HepG2 (cell line): ENCODE data around the gene AK9. TPM values are rescaled to one million over a fixed set of nuclear protein-coding genes. Genes with fewer than 3 reads are reported as not detected.

ENCODE experiments used
- ATAC-seq: fragments of 200-7000 bp; cut with Tn5 transposase; 3 replicates; pipeline ENCODE4 v1.9.1; 2020; ENCODE audit warnings: mild to moderate bottlenecking, moderate library complexity
- BruUV-seq: library from RNA; stranded (reverse); fragments of 400-500 nt; replicated peaks from 2 replicates; lab custom pipeline; 2021; lab: Mats Ljungman, UMichigan
- CTCF ChIA-PET: fragments of 300-600 bp; formaldehyde crosslinking; extraction: SDS; loops from one replicate; lab custom pipeline; 2021; ENCODE audit warnings: low total read pairs, inconsistent platforms, low intra/inter-chr PET ratio; lab: Yijun Ruan, JAX
- POLR2A ChIA-PET: fragments of 350-600 bp; sonication (Branson Sonifier 250); formaldehyde crosslinking; loops from one replicate; lab custom pipeline; 2020; ENCODE audit warnings: antibody characterized with exemption, inconsistent platforms; lab: Yijun Ruan, JAX
- DNase-seq: peaks from one replicate; pipeline ENCODE4 v3.0.0-alpha.2; 2015; ENCODE audit warnings: low spot score
- FAIRE-seq: peaks from 3 replicates; lab custom pipeline; 2011; peaks lifted over from hg19 to GRCh38; lab: Jason Lieb, UNC
- H2AFZ ChIP-seq: one replicate; pipeline ENCODE4 v1.6.1; 2011; ENCODE audit warnings: low read length, inconsistent platforms
- H3K27ac ChIP-seq: fragments of 300-600 bp; 3 replicates; pipeline ENCODE4 v1.8.0; 2011; ENCODE audit warnings: mixed run types, mild to moderate bottlenecking, mixed read lengths, low read length, inconsistent platforms; ENCODE audit not compliant: insufficient read depth; ENCODE audit errors: extremely low read length
- H3K27me3 ChIP-seq, 2 experiments: fragments of 200-600 bp in 1 of 2; 2 replicates in 1 of 2; 3 replicates in 1 of 2; pipeline versions ENCODE4 v1.6.0 to v1.8.0; 2011; ENCODE audit warnings: low read length in 2 of 2, mild to moderate bottlenecking in 2 of 2, moderate library complexity in 2 of 2, inconsistent platforms in 1 of 2; ENCODE audit not compliant: insufficient read depth in 2 of 2, control insufficient read depth in 1 of 2
- H3K36me3 ChIP-seq, 2 experiments: fragments of 200-600 bp in 1 of 2; replicated peaks in 1 of 2; 2 replicates in 1 of 2; 3 replicates in 1 of 2; pipeline versions ENCODE4 v1.5.1 to v1.8.0; 2011; ENCODE audit warnings: low read length in 2 of 2, inconsistent platforms in 1 of 2; ENCODE audit not compliant: insufficient read depth in 2 of 2, control insufficient read depth in 1 of 2
- H3K4me1 ChIP-seq: 2 replicates; pipeline ENCODE4 v1.5.1; 2012; ENCODE audit warnings: low read length, inconsistent platforms; ENCODE audit not compliant: insufficient read depth
- H3K4me2 ChIP-seq: 2 replicates; pipeline ENCODE4 v1.6.0; 2011; ENCODE audit warnings: low read depth, low read length, inconsistent platforms
- H3K4me3 ChIP-seq, 3 experiments: fragments of 200-600 bp in 1 of 3; sonication (generic), shearing (Covaris generic) in 1 of 3; replicated peaks in 1 of 3; 2 replicates each; pipeline ENCODE4 v1.5.1; 2011 to 2016; ENCODE audit warnings: low read length in 3 of 3, inconsistent platforms in 2 of 3, low read depth in 2 of 3, mild to moderate bottlenecking in 2 of 3, control low read depth in 1 of 3, mixed read lengths in 1 of 3; ENCODE audit not compliant: insufficient read depth in 1 of 3
- H3K79me2 ChIP-seq: one replicate; pipeline ENCODE4 v1.6.1; 2011; ENCODE audit warnings: low read length, inconsistent platforms; ENCODE audit not compliant: insufficient read depth
- H3K9ac ChIP-seq: 2 replicates; pipeline ENCODE4 v1.6.0; 2011; ENCODE audit warnings: mild to moderate bottlenecking, low read depth, low read length, inconsistent platforms; ENCODE audit not compliant: insufficient read depth
- H3K9me3 ChIP-seq: 2 replicates; pipeline ENCODE4 v1.5.1; 2012; ENCODE audit warnings: mild to moderate bottlenecking, low read length
- H4K20me1 ChIP-seq: 2 replicates; pipeline ENCODE4 v1.6.0; 2011; ENCODE audit warnings: inconsistent platforms, mild to moderate bottlenecking, low read length, moderate library complexity; ENCODE audit not compliant: insufficient read depth
- CEBPB ChIP-seq: IDR thresholded peaks from 2 replicates; pipeline ENCODE4 v1.6.1; 2011; ENCODE audit warnings: low read depth, low read length, improper control_type of control experiment, borderline replicate concordance
- ZNF431 ChIP-seq: sonication (generic); formaldehyde crosslinking; IDR thresholded peaks from 2 replicates; pipeline ENCODE4 v1.9.0; 2022; ENCODE audit warnings: missing genetic modification reagents, low read depth, mild to moderate bottlenecking, borderline replicate concordance
- WGBS: methylation state at CpG from one replicate; pipeline ENCODE4 v1.1.6; 2017; ENCODE audit warnings: low lambda C conversion rate; 5-methylcytosine and 5-hydroxymethylcytosine counted together
- in situ Hi-C: cut with HindIII; loops from 2 replicates; pipeline ENCODE4 v1.10.0; 2017; ENCODE audit warnings: low pct_unique_long_range_greater_than_20kb; ENCODE audit not compliant: extremely low pct_ligation_motif_present
- intact Hi-C: fragments of 100-400 bp; cut with micrococcal nuclease; formaldehyde crosslinking; loops from one replicate; pipeline ENCODE4 v1.10.0; 2022; ENCODE audit not compliant: unreplicated experiment
- polyA plus RNA-seq, 8 experiments: library from polyadenylated mRNA; depleted of rRNA in 3 of 8; stranded (reverse) in 7 of 8; unstranded in 1 of 8; fragments of >200 nt; fragmentation: Illumina TruSeq in 4 of 8; extraction: Trizol in 4 of 8; gene quantifications; 2 replicates each; pipeline versions ENCODE4 v1.2.1 to v1.2.3, GENCODE V29; 2011 to 2016; ENCODE audit warnings: low read depth in 4 of 8, missing spikeins in 1 of 8, mixed read lengths in 1 of 8; ENCODE audit not compliant: insufficient read depth in 1 of 8
- total RNA-seq, 5 experiments: library from RNA; depleted of rRNA; stranded (reverse); fragments of >200 nt; fragmentation: Illumina TruSeq; extraction: Trizol; gene quantifications; 2 replicates each; pipeline ENCODE4 v1.2.3, GENCODE V29; 2016; ENCODE audit warnings: low read depth in 1 of 5
- TF ChIP-seq, protein P1 (sequence below): sonication (generic); formaldehyde crosslinking; IDR thresholded peaks from 2 replicates; pipeline ENCODE4 v1.4.0; 2020; ENCODE audit warnings: missing genetic modification reagents

AK9 gene
- total and polyA plus RNA-seq, 2 of the 13 experiments (the other 11 are each of a cell fraction or from before 2014, with no cell fraction given): 3.2 to 4.8 TPM

DNA sequence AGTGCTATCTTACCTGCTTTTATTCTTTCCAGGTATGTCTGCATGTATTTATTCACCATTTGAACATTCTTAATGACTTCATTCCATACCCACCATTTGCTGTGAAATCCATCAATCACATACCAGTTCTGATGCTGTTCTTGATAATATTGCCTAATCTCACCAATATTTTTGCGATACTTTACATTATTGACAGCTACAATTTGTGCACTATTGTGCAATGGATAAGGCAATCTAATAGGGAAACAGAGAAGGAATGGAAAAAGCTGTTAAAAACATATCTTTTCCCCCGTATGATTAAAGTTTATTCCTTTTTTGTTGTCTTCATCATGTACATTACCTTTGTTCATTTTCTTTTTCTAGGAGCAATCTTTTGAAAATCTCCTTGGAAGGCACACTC lies 184.7 kb downstream of the AK9 start:
- Histone ChIP-seq H3K79me2 (no peaks in the 10 kb centered on the region), H3K4me2 (no peak overlapping the region), H3K4me3 (no peak overlapping the region), H2AFZ (no peak overlapping the region), H3K4me1 (peaks cover 8% of the 10 kb centered on the region; the same call in 1 of the 2 replicates), H3K27ac (no peak overlapping the region), H3K9ac (no peak overlapping the region), H4K20me1 (no peaks in the 10 kb centered on the region), H3K27me3 (peaks cover 0 to 37% of the 10 kb centered on the region in 2 experiments; a peak in 3 of 5 replicates), H3K9me3 (no peaks in the 10 kb centered on the region), H3K36me3 (no peaks in the 10 kb centered on the region)
- DNase-seq (no peak), FAIRE-seq (no peak), ATAC-seq (no peak)
- intact Hi-C loops: no loop called here
- peak; percentile 65; the same call in 1 of the 2 replicates for TF ChIP-seq CEBPB
- TF ChIP-seq, protein P1, sequence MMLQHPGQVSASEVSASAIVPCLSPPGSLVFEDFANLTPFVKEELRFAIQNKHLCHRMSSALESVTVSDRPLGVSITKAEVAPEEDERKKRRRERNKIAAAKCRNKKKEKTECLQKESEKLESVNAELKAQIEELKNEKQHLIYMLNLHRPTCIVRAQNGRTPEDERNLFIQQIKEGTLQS (CRISPR knock-in tag): no peak
- POLR2A ChIA-PET: no interaction called here
- BruUV-seq: no TSS peak
- WGBS: 3% methylated on average over 2 of the region's 2 CpGs
- in situ Hi-C loops: no loop called here
- CTCF ChIA-PET: no interaction called here

- ATAC-seq (peak; percentile 68; the same call in 2 of the 3 replicates), DNase-seq (no peak)
- H3K9me3 ChIP-seq: no peaks in the 10 kb centered on the region
- intact Hi-C loops: no loop called here
- CTCF ChIA-PET: no interaction called here
- no peaks in the 10 kb centered on the region for H3K79me2 ChIP-seq
- H2AFZ ChIP-seq: no peak overlapping the region
- TF ChIP-seq CEBPB (peak; percentile 28; the same call in 1 of the 2 replicates), ZNF431 (no peak)
- TF ChIP-seq, all 625 proteins: peak for 1
- Histone ChIP-seq H3K4me3 (no peak overlapping the region), H3K4me2 (no peak overlapping the region; the same call in 1 of the 2 replicates), H3K4me1 (peaks cover 8% of the 10 kb centered on the region; the same call in 1 of the 2 replicates), H4K20me1 (no peaks in the 10 kb centered on the region), H3K27me3 (peaks cover 0 to 39% of the 10 kb centered on the region in 2 experiments; a peak in 4 of 5 replicates), H3K36me3 (no peaks in the 10 kb centered on the region), H3K9ac (no peak overlapping the region), H3K27ac (no peak overlapping the region)
- BruUV-seq: no TSS peak
- POLR2A ChIA-PET: no interaction called here
- 11% methylated on average over 9 of the region's 10 CpGs for WGBS
- in situ Hi-C loops: no loop called here
- FAIRE-seq: no peak
Observed at GRCh38 chr6:109503327-109504224, 187.4 kb downstream of the AK9 start.
